HG03064 (cell line): ENCODE data around the gene TRIM2.

ENCODE experiments used
- ATAC-seq: cut with Tn5 transposase; IDR thresholded peaks from one replicate; pipeline ENCODE4 v1.9.1; 2021; ENCODE audit warnings: low read depth; ENCODE audit not compliant: unreplicated experiment

The TRIM2 gene

DNA sequence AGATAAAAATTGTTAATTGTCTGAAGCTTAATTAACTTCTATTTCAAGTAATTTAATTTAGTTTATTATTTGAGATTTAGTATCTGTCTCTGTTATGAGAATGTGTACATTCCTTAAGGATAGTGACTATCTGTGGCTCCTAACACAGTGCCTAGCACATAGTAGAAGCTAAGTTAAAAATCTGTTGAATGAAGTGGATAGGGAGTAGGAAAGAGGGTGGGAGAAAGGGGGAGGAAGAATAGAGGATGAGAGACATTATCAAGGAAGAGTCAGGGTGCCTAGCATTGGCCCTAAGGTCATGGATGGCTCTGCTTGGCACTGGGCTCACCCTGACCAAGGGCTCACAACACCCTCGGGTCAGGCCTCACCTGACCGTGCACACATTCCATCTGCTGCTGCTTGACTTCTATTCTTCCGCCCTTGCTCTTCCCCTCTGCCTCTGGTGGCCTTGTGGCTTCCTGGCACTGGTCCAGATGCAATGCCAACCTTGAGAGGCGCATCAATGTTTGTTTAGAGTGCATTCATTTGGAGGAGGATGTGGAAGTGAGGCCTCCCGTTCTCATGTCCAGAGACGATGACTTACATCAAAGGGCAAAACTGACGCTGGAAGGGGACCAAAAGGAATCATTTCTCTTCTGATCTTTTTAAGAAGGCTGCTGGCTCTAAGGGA is 42.3 kb downstream of the TRIM2 start:
- ATAC-seq: no peak

DNA sequence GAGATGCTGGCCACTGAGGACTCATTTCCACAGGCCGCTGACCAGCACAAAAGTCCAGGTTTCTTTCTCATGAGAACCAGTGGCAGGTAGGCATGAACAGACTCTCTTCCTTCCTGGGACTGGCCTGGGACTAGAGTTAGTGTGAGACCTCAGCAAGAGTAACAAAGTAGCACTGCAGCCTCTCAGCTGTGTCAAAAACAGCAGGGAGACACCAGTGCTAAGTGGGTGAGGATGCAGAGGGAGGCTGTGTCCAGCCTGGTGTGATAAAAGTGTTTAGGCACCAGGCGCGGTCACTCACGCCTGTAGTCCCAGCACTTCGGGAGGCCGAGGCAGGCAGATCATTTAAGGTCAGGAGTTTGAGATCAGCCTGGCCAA is 42.9 kb downstream of the TRIM2 start:
- no peak for ATAC-seq

DNA sequence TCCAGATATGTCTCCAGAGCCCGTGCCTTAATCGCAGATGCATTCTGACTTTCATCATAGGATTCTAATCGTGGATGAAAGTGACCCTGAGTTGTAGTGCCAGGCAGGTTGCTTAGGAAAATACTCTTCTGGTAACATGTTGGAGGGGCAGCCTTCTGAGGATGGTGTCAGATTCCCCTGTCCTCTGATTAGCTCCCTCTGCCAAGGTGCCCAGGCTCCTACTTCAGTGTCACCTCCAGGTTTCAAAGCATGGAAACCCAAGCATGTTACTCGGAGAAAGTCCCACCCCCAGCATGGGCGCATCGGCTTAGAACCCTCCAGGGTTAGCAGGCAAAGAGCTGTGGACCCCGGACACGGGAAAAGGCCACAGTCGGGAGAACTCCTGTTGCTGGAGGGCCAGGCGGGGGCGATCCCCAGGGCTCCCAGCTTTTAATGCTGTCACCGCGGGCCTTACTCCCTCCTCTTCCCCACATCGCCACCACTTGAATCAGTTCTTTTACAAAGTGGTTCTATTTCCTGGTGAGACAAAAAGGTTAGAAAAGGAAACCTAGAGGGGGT is 44.5 kb downstream of the TRIM2 start:
- ATAC-seq: peak; percentile 13

DNA sequence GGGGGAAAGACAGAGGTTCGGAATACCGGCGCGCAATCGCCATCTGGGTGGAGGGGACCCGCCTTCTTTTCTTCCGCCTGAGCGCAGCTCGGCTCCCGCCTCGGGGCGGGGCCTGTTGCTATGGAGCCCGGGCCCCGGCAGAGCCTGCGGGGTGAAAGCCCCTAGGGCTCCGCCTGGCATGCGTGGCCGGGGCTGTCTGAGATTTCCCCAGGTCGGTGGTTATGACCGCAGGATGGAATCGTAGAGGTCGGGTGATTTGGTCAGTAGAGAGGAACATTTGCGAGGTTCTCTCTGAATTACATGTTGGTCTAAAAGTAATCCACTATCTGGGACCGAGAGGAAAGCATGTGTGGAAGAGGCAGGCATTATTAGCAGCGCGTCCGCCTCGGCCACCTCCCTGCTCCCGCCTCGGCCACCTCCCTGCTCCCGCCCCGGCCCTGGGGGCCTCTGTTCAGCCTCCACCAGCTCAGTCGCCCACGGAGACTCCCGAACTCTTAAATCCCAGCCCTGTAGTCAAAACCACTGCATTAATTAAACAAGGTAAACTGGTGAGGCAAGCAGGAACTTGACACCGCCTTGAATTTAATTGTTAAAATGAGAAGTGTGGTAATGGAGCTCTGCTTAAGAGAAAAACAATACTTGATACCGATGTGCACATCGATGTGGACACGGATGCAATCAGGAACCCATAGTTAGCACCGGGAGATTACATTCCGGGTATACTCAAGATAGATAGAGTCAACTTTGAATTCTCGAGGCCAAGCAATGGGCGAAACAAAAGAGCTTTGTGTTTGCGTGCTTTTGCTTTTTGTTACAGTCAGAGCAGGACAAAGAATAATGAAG is 45.2 kb downstream of the TRIM2 start:
- ATAC-seq: peak; percentile 97

DNA sequence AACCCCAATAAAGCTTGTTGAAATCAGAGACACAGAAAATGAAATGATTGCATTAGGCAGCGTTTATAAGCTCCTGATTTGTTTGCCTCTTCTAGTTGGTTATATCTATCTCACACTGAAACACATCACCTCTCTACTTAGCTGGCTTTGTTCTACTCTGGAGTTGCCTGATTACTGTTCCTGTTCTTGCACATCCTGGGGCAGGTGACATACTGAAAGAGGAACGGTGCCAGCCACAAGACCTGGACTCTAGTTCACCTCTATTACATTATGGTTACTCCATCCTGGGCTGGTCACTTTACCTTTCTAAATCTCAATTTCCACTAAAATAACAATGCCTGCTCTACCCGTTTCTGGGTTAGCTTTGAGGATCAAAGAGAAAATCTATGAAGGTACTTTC is 47.9 kb downstream of the TRIM2 start:
- ATAC-seq: no peak

DNA sequence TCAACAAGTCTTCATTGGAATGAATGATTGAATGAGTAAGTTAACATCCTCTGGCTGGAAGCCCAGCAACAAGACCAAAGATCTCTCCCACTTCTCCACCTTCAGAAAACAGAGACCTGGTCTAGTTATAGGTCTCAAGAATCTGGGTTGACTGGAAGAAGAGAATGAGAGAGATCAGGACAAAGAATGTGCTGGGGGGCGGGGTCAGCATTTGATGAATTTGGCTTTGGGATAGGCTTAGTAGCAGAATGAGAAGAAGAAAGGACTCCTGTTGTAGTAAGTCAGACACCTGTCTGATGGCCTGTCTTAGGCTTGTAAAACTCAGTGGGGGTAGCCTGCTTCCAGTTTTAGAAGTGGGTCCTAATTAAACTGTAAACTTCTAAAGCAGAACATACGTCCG is 51.0 kb downstream of the TRIM2 start:
- no peak for ATAC-seq

DNA sequence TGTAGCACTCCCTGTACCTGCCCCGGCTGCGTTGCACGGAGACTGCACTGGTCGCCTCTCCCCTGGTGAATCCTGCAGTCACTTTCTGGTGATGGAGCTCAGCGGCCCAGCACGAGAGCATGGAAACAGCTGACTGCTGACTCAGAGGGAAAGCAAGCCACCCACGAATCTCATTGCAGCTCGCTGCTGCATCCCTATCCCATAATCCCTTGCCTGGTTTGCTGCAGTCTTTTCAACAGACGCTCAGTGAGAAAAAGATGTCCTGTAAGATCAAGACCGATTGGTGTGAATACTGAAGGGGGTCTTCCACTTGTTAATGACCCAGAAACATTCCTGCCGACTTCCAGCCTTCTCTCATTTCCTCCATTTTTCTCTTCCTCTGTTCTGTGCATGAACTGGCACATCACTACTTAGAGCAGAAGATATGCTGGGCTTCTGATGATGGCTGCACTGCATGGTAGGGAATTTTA is 52.9 kb downstream of the TRIM2 start:
- no peak for ATAC-seq

DNA sequence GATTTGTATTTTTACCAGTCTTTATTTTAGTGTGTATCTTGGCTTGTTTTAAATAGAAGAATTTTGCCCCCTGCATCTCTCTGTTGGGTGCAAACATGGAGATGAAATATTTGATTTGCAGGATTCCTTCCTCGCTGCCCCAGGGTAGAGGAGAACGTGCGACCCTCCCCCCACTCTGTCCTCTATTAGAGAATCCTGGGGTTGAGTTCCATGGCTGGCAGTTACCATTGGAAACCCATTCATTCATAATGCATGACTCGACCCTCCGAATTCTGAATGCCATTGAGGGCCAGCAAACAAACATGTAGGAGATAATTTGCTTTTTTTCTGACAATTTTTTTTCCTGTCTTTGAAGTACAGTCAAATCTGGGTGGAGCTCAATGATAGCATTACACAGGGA is 53.7 kb downstream of the TRIM2 start:
- ATAC-seq: no peak

DNA sequence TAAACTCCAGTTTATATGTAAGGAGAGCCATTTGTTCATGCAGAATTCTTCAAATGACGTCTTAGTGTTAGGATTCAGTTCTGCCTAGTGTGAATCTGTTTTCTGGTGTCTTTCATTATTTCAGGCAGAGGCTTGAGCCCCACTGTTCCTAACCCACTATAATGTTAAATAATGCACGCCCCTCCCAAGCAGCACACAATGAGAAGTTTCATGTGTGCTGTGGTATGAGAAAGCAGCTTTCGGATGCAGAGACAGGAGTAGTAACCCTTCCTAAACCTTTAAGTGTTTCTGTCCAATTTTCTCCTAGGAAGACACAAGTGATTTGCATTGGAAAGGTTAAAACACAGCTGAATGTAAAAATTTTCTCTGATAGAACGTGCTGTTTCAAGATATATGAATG is 54.5 kb downstream of the TRIM2 start:
- ATAC-seq: no peak

DNA sequence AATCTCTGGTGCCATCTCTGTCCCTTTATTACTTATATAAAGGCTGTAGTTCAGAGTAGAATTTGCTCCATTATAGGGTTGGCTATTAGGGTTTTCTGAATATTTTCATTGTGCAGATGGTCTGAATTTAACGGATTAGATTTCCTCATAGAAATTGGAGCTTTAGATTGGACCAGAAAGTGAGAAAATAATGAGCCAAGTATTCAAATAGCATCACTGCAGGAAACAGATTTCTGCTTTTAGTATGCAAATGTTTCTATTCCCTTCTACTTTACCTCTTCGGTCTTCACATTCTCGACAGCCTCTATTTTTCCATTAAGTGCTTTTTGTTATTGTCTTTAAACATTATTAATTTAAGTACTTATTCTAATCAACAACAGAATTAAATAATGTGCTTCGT is 55.4 kb downstream of the TRIM2 start:
- ATAC-seq: no peak

DNA sequence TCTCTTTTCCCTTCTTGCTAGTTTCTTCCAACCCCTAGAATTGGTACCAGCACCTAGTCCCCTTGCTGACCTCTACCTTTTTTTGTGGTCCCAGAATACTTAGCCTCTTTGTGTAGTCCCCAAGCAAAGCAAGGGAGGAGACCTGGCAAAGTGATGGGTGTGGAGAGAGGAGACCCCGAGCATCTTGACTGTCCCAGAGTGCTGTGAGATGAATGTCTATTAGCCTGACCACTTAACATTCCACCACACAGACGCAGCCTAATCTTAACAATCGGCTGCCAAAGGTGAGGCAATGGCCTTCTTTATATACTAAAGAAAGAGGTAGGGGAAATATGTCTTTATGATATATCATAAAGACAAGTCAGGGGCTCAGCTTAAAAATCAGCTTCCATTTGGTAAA is 55.9 kb downstream of the TRIM2 start:
- no peak for ATAC-seq

DNA sequence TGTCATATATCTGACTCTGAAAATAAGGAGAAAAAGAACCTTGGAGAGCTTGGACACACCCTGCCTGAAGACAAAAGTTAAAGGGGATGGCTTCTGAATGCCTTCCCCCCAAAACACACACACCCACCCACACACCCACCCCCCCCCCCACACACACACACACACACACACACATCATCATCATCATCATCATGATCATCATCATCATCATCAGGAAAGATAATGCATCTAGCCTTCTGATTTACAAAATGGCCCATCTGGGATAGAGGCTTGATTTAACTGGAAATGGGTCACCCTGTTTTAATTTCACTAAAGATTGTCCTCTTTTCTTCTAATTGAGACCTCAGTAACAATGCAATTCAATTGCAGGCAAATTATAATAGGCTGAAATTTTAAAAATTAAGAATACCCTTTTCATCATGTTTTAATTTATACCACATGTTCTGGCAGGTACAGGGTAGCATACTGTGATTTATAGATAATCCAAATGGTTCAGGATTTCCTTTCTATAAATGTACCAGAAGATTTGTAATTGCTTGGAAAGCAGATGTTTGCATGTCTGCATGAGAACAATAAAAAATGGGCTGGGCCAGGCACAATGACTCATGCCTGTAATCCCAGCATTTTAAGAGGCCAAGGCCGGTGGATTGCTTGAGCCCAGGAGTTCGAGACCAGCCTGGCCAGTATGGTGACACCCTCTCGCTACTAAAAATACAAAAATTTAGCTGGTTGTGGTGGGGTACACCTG is 56.5 kb downstream of the TRIM2 start:
- ATAC-seq: no peak

DNA sequence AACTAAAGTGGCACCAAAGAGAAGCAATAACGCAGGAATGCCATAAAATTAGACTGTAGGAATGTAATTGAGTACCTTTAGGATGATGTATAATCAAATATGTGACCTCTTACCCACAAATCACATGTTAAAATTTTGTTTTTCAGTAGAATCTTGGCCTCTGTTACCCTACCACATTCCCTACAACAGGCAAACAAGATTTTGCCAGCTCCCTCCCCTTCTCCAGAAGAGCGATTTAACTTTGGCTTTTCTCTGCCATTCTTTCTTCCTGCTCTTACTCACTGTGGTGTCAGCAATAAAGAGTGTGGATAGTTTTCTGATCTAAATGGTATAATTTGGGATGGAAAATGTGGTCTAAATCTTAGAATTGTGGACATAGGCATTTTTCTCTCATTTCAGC is 57.2 kb downstream of the TRIM2 start:
- no peak for ATAC-seq

DNA sequence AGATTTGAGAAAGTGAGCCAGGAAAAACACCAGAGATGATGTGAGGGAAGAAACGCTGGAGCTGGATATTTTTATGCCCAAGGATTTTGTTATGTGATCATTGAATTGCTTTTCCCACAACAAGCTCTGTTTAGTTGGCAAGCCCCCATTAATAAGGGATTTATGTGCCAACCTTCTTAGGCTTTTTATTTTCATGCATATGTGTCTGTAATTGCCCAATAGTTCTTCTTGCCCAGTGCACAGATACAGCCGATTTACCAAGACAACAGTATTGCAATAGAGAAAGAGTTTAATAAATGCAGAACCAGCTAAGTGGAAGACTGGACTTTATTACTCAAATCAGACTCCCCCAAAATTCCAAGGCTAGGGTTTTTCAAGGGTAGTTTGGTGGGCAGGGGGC is 57.7 kb downstream of the TRIM2 start:
- no peak for ATAC-seq

DNA sequence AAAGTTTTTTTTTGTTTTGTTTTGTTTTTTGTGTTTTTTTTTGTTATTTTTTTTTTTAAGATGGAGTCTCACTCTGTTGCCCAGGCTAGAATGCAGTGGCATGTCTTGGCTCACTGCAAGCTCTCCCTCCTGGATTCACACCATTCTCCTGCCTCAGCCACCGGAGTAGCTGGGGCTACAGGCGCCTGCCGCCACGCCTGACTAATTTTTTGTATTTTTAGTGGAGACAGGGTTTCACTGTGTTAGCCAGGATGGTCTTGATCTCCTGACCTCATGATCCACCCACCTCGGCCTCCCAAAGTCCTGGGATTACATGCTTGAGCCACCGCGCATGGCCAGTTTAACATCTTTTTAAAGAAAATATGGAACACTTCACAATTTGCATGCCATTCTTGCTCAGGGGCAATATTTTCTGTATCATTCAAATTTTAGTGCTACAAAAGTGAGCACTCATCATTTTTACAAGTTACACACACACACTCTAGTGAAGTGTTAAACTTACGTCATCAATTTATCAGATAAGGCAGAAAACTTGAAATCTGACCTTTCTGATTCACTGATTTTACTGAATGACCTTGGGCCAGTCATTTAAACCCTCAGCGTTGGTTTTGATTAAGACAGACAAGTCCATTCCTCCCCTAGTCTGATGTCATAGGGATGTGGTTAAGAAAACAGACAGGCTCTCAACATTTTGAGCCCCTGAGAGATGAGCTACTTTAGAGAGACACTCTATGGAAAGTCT is 61.2 kb downstream of the TRIM2 start:
- no peak for ATAC-seq

DNA sequence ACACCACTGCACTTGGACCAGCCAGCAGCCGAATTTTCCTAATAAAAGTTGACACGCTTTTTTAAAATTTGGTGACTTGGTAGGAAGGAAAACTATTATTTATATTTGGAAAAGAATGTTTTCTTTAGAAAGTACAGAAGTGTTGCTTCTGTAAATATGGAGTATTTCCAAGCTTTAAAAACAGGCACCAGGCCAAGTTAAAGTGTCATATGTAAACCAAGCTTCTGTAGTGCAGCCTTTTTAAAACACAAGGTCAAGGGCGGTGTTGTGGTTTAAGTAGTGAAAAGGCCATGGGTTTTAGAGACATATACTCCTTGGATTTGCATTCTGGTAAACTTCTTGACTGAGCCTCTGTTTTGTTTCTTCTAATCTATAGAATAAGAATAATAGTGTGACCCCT is 62.7 kb downstream of the TRIM2 start:
- no peak for ATAC-seq

DNA sequence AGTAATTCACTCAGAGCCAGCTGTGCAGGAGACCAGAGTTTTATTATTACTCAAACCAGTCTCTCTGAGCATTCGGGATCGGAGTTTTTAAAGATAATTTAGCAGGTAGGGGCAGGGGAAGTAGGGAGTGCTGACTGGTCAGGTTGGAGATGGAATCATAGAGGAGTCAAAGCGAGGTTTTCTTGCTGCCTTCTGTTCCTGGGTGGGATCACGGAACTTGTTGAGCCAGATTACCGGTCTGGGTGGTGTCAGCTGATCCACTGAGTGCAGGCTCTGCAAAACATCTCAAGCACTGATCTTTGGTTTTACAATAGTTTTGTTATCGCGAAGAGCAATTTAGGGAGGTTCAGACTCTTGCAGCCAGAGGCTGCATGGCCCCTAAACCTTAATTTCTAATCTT is 63.6 kb downstream of the TRIM2 start:
- no peak for ATAC-seq

DNA sequence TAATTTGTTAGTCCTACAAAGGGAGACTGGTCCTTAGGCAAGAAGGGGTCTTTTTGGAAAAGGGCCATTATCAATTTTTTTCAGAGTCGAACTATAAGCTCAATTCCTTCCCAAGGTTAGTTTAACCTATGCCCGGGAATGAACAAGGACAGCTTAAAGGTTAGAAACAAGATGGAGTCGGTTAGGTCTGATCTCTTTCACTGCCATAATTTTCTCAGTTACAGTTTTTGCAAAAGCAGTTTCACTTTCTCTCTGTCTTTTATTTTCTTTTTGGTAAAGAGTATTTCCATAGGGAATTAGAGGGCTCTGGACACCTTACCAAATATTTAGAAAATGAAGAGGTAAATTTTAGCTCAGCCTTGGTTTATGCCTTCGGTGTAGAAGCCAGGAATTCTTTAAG is 64.1 kb downstream of the TRIM2 start:
- no peak for ATAC-seq

DNA sequence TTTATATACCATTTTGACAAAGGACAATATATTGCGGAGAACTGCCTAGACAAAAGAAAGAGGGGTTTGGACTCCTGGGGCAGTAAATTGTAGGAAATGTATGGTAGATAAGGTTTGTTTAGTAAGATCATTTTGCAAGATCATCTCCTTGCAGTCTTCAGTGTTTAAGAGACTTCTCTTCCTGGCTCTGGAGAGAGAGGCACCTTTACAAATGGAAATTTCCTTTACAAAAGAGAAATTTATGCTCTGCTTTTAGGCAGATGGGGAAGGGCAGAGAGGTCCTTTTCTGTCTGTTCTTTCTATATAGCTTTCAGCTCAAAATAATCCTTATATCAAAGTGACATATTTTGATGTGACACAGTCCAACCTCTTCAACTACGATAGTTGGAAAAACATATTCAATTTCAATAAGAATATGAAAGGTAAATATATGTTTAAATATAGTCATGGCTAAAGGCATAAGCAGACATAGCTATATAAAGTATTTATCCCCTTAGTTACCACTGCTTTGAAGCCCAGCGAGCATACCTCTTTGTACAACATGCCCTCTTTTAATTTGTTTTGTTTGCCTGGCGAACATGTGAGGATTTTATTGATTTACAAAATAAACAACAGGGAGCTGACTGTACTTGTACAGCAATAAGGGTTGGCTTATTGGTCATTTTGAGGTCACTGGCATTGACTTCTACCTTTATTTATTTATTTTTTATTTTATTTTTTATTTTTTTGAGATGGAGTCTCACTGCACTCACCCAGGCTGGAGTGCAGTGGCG is 65.2 kb downstream of the TRIM2 start:
- no peak for ATAC-seq

DNA sequence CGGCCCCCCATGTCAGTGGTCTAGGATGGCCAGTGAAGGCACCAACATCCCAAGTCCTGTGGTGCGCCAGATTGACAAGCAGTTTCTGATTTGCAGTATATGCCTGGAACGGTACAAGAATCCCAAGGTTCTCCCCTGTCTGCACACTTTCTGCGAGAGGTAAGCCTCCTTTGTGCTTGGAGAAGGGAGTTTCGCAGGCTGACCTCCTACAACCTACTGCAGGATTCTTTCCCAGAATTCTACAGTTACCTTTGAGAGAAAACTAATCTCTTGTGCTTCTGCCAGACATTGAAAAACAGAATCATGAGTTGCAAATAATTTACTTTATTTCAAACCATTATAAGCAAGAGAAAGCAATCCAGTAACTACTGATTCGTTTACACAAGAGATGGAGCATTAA is 66.1 kb downstream of the TRIM2 start:
- no peak for ATAC-seq
